SK-N-MC (cell line): ENCODE data around the gene PPP2R3A.
"Not testable (repeated sequence)": the region's sequence is repeated elsewhere in the genome, so short reads cannot be mapped to it uniquely, and the experiment has no call there.

Experiments
- DNase-seq: peaks from one replicate; pipeline ENCODE4 v3.0.0-alpha.2; 2011; ENCODE audit warnings: low read depth, low spot score
- H3K27ac ChIP-seq: fragments of 200-600 bp; sonication (generic); 2 replicates; pipeline ENCODE4 v1.5.1; 2016; ENCODE audit warnings: mixed run types
- H3K36me3 ChIP-seq: fragments of 200-600 bp; sonication (generic); 2 replicates; pipeline ENCODE4 v1.6.1; 2017; ENCODE audit warnings: antibody characterized with exemption, low read length, mixed read lengths; ENCODE audit not compliant: insufficient read depth
- H3K4me3 ChIP-seq: fragments of 200-600 bp; sonication (generic); 2 replicates; pipeline ENCODE4 v1.5.1; 2016
- H3K9ac ChIP-seq: fragments of 200-600 bp; sonication (generic); 2 replicates; pipeline ENCODE4 v1.8.0; 2017; ENCODE audit warnings: mixed run types, mixed read lengths; ENCODE audit not compliant: insufficient read length
- H3K9me3 ChIP-seq: fragments of 200-600 bp; sonication (generic); 2 replicates; pipeline ENCODE4 v1.6.1; 2017; ENCODE audit warnings: low read depth, mild to moderate bottlenecking, antibody characterized with exemption, low read length, moderate library complexity, mixed read lengths
- EZH2 ChIP-seq: fragments of 200-600 bp; sonication (generic); IDR thresholded peaks from one replicate; pipeline ENCODE4 v1.6.1; 2017; ENCODE audit warnings: antibody characterized with exemption
- FOXP2 ChIP-seq: optimal IDR thresholded peaks from 2 replicates; pipeline ENCODE3; 2011; ENCODE audit warnings: mild to moderate bottlenecking, moderate library complexity; ENCODE audit not compliant: insufficient read depth; ENCODE audit errors: extremely low read length, control extremely low read depth
- POLR2AphosphoS5 ChIP-seq: IDR thresholded peaks from 2 replicates; pipeline ENCODE4 v1.6.1; 2012; ENCODE audit warnings: mild to moderate bottlenecking, low read depth, low read length, borderline replicate concordance

Gene PPP2R3A

DNA sequence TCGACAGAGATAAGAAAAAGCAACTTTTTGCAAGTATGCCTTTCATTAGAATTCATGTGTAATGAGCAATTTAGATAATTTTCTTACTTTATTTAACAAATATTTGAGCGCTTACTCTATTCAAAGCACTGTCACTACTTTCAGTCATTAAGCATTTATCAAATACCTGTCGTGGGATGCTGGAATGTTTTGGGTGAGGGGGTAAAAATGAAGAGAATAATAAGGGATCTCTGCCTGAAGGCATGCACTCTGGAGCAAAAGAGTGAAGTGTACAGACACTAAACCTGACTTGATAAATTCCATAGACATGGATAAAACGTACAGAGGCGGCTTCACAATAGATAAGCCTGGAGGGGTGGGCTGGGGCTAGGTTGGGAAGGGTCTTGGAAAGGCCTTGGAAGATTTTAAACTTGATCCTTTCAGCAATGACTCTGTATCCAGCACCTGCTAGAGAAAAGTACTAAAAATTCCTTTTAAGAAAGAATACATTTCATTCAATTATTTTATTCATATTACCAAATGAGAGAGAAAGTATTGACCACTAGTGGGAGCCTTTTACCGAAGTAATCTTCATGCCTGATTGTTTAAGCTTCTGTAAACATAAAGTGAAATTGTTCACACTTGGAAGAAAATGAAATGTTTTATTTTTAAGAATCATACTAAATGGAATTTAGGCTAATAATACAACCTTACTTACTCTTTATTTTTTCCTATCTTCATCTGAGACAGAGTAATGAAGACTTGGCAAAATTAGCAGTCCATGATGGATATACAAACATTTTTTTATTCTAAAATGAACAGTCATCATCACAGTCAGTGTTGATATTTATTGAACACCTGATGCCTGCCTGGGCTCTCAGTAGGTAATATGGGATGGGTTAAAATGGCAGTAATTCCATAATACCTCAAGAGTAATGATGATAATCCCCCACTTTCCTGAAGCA, 113.2 kb downstream of the PPP2R3A start:
- peak; percentile 66 for DNase-seq
- TF ChIP-seq FOXP2 (no peak), EZH2 (no peak), POLR2AphosphoS5 (no peak)
- Histone ChIP-seq H3K27ac (peak overlapping the region; percentile 20; the same call in 1 of the 2 replicates), H3K36me3 (no peaks in the 10 kb centered on the region), H3K9ac (no peak overlapping the region), H3K4me3 (no peak overlapping the region), H3K9me3 (no peaks in the 10 kb centered on the region)

DNA sequence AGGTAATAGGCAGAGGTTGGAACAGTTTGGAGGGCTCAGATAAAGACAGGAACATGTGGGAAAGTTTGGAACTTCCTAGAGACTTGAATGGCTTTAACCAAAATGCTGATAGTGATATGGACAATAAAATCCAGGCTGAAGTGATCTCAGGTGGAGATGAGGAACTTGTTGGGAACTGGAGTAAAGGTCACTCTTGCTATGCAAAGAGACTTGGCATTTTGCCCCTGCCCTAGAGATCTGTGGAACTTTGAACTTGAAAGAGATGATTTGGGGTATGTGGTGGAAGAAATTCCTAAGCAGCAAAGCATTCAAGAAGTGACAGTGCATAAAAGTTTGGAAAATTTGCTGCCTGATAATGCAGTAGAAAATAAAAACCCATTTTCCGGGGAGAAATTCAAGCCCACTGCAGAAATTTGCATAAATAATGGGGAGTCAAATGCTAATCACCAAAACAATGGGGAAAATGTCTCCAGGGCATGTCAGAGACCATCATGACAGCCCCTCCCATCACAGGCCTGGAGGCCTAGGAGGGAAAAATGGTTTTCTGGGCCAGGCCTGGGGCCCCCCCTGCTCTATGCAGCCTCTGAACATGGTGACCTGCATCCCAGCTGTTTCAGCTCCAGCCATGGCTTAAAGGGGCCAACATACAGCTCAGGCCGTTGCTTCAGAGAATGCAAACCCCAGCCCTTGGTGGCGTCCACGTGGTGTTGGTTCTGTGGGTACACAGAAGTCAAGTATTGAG, 118.3 kb downstream of the PPP2R3A start:
- DNase-seq, H3K36me3 ChIP-seq, H3K9me3 ChIP-seq, H3K27ac ChIP-seq, H3K4me3 ChIP-seq, H3K9ac ChIP-seq: not testable (repeated sequence)

- H3K4me3 ChIP-seq, H3K36me3 ChIP-seq, H3K9ac ChIP-seq, H3K27ac ChIP-seq, H3K9me3 ChIP-seq, DNase-seq: not testable (repeated sequence)
Measured at GRCh38 chr3:136085067-136085466, 119.5 kb downstream of the PPP2R3A start.

GRCh38 chr3:136093771-136094170, 128.2 kb downstream of the PPP2R3A start:
- Histone ChIP-seq H3K9me3 (no peaks in the 10 kb centered on the region), H3K27ac (no peak overlapping the region), H3K9ac (no peak overlapping the region), H3K36me3 (peaks cover 12% of the 10 kb centered on the region; the same call in 1 of the 2 replicates), H3K4me3 (no peak overlapping the region)
- no peak for DNase-seq
- no peak for TF ChIP-seq FOXP2
- no peak for TF ChIP-seq EZH2
- no peak for TF ChIP-seq POLR2AphosphoS5

- Histone ChIP-seq H3K9me3 (no peaks in the 10 kb centered on the region), H3K4me3 (no peak overlapping the region)
- no peak for DNase-seq
Measured at GRCh38 chr3:136105044-136105443, 139.5 kb downstream of the PPP2R3A start.

DNA sequence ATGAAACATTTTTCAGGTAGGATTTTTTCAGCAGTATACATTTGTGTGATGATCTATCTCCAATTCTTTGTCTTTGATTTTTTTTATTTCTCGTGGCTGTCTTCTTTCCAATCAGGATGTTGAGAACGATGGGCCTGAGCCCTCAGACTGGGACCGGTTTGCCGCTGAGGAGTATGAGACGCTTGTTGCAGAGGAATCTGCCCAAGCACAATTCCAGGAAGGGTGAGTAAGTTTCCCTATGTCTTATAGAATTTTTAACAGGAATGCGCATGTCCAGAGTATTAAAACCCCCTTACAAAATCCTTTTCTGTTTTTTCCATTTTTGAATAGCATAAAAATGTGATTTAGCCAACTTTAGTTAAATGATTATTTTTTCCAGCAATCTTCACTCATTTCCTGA, 140.6 kb downstream of the PPP2R3A start:
- Histone ChIP-seq H3K27ac (no peak overlapping the region), H3K36me3 (no peaks in the 10 kb centered on the region), H3K9me3 (no peaks in the 10 kb centered on the region), H3K4me3 (no peak overlapping the region), H3K9ac (no peak overlapping the region)
- DNase-seq: no peak
- TF ChIP-seq FOXP2 (no peak), EZH2 (no peak), POLR2AphosphoS5 (no peak)

More at GRCh38 chr3:136105044-136105443, 139.5 kb downstream of the PPP2R3A start:
- H3K27ac ChIP-seq: no peak overlapping the region
- no peaks in the 10 kb centered on the region for H3K36me3 ChIP-seq
- H3K9ac ChIP-seq: no peak overlapping the region
- TF ChIP-seq EZH2 (no peak), POLR2AphosphoS5 (no peak), FOXP2 (no peak)

DNA sequence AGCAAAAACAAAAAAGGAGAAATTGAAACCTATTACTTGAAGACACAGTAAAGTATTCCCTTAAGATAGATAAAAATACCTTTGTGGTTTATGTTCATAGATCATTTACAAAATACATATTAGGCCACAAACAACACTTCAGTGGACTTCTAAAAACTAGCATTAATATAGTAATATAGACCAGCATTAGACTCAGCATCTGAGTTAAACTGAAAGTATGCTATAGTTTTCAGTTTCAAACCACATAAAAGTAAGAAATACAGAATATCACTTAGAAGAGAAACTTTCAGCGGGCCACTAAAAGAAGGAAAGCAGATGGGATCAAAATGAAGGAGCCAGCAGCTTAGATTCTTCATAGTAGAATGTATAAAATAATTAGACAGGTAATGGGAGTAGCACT, 144.0 kb downstream of the PPP2R3A start:
- no peak for DNase-seq
- Histone ChIP-seq H3K36me3 (no peaks in the 10 kb centered on the region), H3K27ac (no peak overlapping the region), H3K9ac (no peak overlapping the region), H3K4me3 (no peak overlapping the region), H3K9me3 (peaks cover 3% of the 10 kb centered on the region; the same call in 1 of the 2 replicates)
- TF ChIP-seq EZH2: no peak

DNA sequence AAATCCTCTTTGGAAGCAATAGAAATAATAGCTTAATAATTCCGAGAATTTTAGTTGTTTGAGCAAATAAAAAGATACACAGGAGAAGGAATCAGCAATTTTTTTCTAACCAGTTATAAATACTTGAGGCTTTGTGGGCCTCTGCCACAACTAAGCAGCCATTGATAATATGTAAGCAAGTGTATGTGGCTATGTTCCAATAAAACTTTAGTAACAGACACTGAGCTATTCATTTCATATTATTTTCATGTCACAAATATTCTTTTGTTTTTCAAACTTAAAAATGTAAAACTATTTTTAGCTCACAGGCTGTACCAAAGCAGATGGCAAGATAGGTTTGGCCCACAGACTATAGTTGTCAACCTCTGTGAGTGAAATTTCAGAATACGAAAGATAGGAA, 145.0 kb downstream of the PPP2R3A start:
- Histone ChIP-seq H3K4me3 (no peak overlapping the region), H3K9me3 (peaks cover 3% of the 10 kb centered on the region; the same call in 1 of the 2 replicates), H3K27ac (peak overlapping the region; percentile 2; the same call in 1 of the 2 replicates), H3K36me3 (no peaks in the 10 kb centered on the region), H3K9ac (peak overlapping the region; percentile 18)
- DNase-seq: no peak
- TF ChIP-seq POLR2AphosphoS5 (no peak), FOXP2 (no peak), EZH2 (no peak)

DNA sequence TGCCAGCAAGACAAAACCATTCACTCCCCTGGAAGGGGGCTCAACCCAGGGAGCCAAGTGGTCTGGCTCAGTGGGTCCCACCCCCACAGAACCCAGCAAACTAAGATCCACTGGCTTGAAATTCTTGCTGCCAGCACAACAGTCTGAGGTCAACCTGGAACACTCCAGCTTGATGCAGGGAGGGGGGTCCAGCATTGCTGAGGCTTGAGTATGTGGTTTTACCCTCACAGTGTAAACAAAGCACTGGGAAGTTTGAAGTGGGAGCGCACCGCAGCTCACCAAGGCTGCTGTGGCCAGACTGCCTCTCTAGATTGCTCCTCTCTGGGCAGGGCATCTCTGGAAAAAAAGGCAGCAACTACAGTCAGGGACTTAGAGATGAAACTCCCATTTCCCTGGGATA, 148.9 kb downstream of the PPP2R3A start:
- Histone ChIP-seq H3K36me3 (no peaks in the 10 kb centered on the region), H3K9me3 (peaks cover 3% of the 10 kb centered on the region; the same call in 1 of the 2 replicates), H3K9ac (no peak overlapping the region), H3K27ac (no peak overlapping the region), H3K4me3 (no peak overlapping the region)
- TF ChIP-seq POLR2AphosphoS5: no peak
- TF ChIP-seq EZH2: no peak
- no peak for TF ChIP-seq FOXP2
- no peak for DNase-seq

- H3K36me3 ChIP-seq, DNase-seq, H3K9me3 ChIP-seq, H3K27ac ChIP-seq, H3K4me3 ChIP-seq, H3K9ac ChIP-seq: not testable (repeated sequence)
Measured at GRCh38 chr3:136119332-136119731, 153.8 kb downstream of the PPP2R3A start.

GRCh38 chr3:136119783-136120182, 154.3 kb downstream of the PPP2R3A start:
- not testable (repeated sequence) for DNase-seq, H3K4me3 ChIP-seq, H3K27ac ChIP-seq, H3K9ac ChIP-seq, H3K9me3 ChIP-seq, H3K36me3 ChIP-seq
